GM12864 (cell line): ENCODE measurements around the gene MAU2.

ENCODE experiments used
- DNase-seq: peaks from one replicate; pipeline ENCODE4 v3.0.0-alpha.2; 2011; ENCODE audit warnings: low read depth
- H3K4me3 ChIP-seq: 2 replicates; pipeline ENCODE4 v1.5.1; 2011; ENCODE audit warnings: mild to moderate bottlenecking, low read depth, low read length, control low read depth
- TF ChIP-seq, protein P1 (sequence below): IDR thresholded peaks from 2 replicates; pipeline ENCODE4 v1.5.1; 2011; ENCODE audit warnings: low read depth, mild to moderate bottlenecking, moderate library complexity, low read length, control low read depth, inconsistent platforms; ENCODE audit errors: missing control alignments

Gene MAU2, protein sequence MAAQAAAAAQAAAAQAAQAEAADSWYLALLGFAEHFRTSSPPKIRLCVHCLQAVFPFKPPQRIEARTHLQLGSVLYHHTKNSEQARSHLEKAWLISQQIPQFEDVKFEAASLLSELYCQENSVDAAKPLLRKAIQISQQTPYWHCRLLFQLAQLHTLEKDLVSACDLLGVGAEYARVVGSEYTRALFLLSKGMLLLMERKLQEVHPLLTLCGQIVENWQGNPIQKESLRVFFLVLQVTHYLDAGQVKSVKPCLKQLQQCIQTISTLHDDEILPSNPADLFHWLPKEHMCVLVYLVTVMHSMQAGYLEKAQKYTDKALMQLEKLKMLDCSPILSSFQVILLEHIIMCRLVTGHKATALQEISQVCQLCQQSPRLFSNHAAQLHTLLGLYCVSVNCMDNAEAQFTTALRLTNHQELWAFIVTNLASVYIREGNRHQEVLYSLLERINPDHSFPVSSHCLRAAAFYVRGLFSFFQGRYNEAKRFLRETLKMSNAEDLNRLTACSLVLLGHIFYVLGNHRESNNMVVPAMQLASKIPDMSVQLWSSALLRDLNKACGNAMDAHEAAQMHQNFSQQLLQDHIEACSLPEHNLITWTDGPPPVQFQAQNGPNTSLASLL

DNA sequence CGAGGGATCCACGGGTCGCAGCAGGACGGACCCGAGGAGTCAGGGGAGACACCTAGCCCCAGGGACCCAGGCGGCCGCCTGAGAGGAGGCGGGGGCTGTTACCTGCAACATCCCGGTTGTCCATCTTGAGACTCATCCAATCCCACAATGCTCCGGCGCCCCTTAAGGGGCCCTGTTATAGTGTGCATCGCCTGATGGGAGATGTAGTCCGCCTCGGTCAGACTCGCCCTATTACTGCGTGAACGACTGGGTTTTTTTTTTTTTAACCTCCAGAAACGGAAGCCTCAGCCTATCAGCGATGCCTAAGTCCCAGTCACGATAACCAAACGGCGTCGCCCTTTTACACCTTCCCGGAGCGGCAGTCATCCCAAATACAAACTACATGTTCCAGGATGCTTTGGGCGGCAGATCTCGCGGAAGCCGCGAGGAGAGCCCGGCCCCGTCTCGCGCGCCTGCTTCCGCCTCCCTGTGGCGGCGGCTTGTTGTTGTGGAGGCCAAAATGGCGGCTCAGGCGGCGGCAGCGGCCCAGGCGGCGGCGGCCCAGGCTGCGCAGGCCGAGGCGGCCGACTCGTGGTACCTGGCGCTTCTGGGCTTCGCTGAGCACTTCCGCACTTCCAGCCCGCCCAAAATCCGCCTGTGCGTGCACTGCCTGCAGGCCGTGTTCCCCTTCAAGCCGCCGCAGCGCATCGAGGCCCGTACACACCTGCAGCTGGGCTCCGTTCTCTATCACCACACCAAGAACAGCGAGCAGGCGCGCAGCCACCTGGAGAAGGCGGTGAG is at the start of gene MAU2, which contains the start of gene SUGP1:
Gene MAU2 (plus strand): TSS at position 469 of the 780 bp plus-strand sequence. CDS start 31 bp downstream, at position 500.
Gene SUGP1 (minus strand): TSS at position 149 of the 780 bp plus-strand sequence. CDS start 13 bp downstream, at position 136.
- H3K4me3 ChIP-seq: peak within 1 kb of the TSS; percentile 100
- peak; percentile 86 for DNase-seq
- TF ChIP-seq, protein P1, sequence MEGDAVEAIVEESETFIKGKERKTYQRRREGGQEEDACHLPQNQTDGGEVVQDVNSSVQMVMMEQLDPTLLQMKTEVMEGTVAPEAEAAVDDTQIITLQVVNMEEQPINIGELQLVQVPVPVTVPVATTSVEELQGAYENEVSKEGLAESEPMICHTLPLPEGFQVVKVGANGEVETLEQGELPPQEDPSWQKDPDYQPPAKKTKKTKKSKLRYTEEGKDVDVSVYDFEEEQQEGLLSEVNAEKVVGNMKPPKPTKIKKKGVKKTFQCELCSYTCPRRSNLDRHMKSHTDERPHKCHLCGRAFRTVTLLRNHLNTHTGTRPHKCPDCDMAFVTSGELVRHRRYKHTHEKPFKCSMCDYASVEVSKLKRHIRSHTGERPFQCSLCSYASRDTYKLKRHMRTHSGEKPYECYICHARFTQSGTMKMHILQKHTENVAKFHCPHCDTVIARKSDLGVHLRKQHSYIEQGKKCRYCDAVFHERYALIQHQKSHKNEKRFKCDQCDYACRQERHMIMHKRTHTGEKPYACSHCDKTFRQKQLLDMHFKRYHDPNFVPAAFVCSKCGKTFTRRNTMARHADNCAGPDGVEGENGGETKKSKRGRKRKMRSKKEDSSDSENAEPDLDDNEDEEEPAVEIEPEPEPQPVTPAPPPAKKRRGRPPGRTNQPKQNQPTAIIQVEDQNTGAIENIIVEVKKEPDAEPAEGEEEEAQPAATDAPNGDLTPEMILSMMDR: no peak

DNA sequence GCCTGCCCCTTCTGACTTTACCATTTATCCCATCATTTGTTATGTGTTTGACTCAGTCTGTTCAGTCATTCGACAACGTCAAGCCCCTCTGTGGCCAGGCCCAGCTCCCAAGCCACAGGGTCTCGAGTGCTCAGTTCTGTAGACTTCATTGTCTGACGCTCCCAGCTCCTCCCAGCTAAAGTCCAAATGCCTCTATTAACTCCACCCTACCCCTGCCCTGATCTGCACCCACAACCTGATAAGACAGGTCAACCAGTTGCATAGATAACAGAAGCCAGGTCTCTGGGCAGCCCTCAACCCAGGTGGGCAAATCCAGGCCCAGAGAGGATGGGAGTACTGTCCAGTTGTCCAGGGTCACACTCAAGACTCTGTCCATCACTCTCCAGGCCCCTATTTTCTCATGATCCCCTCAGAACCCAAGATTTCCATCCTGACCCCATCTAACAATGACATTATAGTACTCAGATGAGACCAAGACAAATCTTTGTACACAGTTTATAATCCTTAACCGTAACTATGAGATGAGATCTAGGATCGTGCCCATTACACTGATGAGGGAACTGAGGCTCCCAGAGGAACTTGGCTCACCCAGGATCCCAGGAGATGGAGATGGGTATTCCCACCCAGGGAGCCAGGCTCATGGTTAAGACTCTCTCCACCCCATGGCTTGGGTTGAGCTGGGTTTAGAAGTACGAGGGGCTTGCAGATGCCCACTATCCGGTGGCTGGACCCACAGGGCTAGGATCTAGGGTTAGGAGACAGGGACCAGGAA is 48.6 kb upstream of the MAU2 start:
- no peak for DNase-seq
- H3K4me3 ChIP-seq: no peak overlapping the region
- TF ChIP-seq, protein P1: no peak

DNA sequence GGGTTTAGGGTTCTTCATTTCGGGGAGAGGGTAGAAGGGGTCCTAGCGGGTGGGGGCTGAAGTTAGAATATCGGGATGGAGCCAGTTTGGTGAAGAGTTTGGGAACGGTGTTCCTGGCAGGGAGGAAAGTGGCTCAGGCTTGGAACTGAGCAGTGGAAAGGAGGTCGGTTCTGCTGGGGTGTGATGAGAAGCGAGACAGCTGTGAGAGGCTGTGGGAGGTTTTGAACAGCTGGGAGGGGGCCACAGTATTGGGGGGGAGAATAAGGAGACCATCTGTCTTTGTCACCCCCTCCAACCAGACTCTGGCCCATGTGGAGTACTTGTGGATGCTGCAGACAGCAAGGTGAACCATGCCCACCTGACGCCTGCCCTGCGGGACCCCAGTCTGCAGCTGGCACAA is 46.5 kb upstream of the MAU2 start:
- no peak overlapping the region for H3K4me3 ChIP-seq
- DNase-seq: no peak
- TF ChIP-seq, protein P1: no peak

DNA sequence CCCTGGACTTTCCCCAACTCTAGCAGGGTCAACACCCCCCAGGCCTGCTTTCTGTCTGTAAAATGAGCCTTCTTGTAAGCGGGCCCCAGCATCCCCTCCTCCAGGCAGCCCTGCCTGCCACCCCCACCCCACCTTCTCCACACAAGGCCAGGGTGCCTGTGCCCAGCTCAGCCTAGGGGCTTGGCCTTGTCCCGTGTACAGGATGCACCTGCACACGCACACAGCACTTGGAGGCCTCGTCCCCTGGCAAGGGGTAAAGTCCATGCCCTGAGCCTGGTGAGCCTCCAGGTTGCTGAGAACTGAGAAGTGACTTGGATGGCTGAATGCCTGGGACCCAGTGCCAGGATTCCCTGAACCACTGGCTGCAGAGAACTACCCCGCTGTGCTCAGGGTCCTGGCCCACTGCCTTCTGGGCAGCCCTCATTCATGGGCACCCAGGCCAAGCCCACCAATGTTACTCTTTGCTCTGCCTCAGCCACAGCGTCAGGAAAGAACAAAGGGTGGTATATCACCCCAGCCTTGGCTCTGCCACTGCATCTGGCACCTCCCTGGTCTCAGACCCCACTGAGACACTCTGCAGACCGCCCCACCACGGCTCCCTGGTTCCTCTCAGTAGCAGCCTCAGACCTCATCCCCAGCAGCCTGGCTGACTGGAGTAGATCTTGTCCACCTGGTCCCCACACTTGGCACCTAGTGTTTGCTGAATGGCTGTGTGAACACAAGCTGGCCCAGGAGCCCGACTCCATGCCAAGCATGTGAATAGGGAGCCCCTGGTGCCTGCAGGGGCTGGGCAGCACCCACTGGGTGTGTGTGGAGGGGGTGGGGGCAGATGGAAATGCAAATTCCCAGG is 45.7 kb upstream of the MAU2 start:
- no peak for DNase-seq
- TF ChIP-seq, protein P1: no peak
- H3K4me3 ChIP-seq: no peak overlapping the region

DNA sequence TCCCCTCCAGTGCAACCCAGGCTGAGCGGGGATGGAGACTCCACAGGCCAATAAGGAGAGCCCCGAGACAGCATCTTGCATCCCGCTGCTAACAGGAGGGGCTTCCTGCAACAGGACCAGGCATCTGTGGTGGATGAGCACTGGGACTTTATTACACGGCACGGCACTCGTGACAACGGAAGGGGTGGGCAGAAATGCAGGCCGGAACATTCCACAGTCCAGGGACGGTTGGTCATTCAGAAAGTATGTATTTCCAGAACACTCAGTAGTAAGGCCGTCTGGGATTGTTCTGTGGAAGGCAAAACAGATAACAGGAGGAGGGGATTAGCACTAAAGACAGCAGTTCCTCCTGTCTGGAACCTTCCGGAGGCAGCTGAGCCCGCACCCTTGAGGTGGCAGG is 44.2 kb upstream of the MAU2 start:
- TF ChIP-seq, protein P1: no peak
- DNase-seq: no peak
- no peak overlapping the region for H3K4me3 ChIP-seq

DNA sequence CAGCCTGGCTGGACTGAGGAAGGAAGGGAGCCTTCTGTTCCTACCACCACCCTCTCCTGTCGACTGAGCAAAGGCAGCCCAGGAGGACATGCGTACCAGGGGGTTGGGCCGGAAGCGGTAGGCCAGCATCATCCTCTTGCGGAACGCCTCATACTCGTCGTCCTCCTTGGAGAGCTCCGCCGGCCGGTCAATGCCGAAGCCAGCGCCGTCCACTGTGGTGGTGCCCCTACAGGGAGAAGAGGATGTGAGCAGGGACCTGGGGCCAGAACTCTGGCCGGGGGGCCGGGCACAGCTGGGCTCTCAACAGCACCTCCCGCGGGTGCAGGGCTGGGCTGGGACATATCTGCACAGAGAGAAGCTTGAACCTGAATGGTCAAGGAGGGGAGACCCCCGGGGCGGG is 43.8 kb upstream of the MAU2 start:
- TF ChIP-seq, protein P1: no peak
- H3K4me3 ChIP-seq: no peak overlapping the region
- DNase-seq: no peak
